ENCODE results near the gene HSPA12B. TPM values are rescaled to one million over a fixed set of nuclear protein-coding genes. Genes with fewer than 3 reads are reported as not detected.

HSPA12B gene
- total and polyA plus RNA-seq, 2 of the 4 experiments (the other 2 are of a cell fraction): not detected

GRCh38 chr20:3785240-3786125, 53.0 kb downstream of the HSPA12B start:
- intact Hi-C loops (cut with micrococcal nuclease) (loop anchor here (1.0 to 5.0 kb wide), 6 partner anchors 35 to 287 kb away; partner anchors contain the start of genes AP5S1 and MAVS), dilution Hi-C loops (cut with HindIII; ENCODE audit: low sequenced_read_pairs, unreplicated experiment) (no loop called here), in situ Hi-C loops (cut with MboI; ENCODE audit: low sequenced_read_pairs) (loop anchor here (10.0 kb wide), 1 partner anchor 299 kb away; no protein-coding TSS in a partner anchor)
- no peak overlapping the region for H3K56ac ChIP-seq (ENCODE audit: extremely low read depth, insufficient read depth, low read length)
- peak overlapping the region; percentile 91 for H3K9ac ChIP-seq (ENCODE audit: low read depth, low read length)
- H4K8ac ChIP-seq (ENCODE audit: low read depth in 2 of 2, low read length in 2 of 2): peak overlapping the region in 1 of 2 experiments; percentile 76; a peak in 2 of 4 replicates
- H2BK5ac ChIP-seq (ENCODE audit: low read depth, low read length, poor library complexity, severe bottlenecking): peak overlapping the region; percentile 90
- ChIA-PET CTCF (interaction anchor here (1.1 to 2.6 kb wide), 5 partner anchors 10 to 47 kb away, joined by 4 to 18 read pairs (median 9); partner anchors contain the start of genes ADISSP, AP5S1 and CDC25B), POLR2A (ENCODE audit: unreplicated experiment) (interaction anchor here (0.5 to 0.6 kb wide), 2 partner anchors 24 to 108 kb away, joined by 3 to 8 read pairs; no protein-coding TSS in a partner anchor)
- 17% methylated on average over 44 of the region's 79 CpGs; no CpG with 5 or more reads in 1 of the 2 experiments for WGBS, 2 experiments (ENCODE audit: extremely low coverage in 2 of 2, insufficient read length in 1 of 2)
- H3K36me3 ChIP-seq (ENCODE audit: control insufficient read depth, insufficient read depth, low read length): peaks cover 11% of the 10 kb centered on the region
- H4K20me1 ChIP-seq (ENCODE audit: insufficient read depth, low read length): peaks cover 50% of the 10 kb centered on the region
- H2BK20ac ChIP-seq (ENCODE audit: low read depth, low read length): no peak overlapping the region
- H3K18ac ChIP-seq (ENCODE audit: low read depth, low read length): no peak overlapping the region
- H2AFZ ChIP-seq (replicated peaks; ENCODE audit: low read length, poor library complexity): peak overlapping the region; percentile 90
- peak overlapping the region; percentile 92 for H3K27ac ChIP-seq (ENCODE audit: insufficient read depth, low read length)
- no peak overlapping the region for H2BK15ac ChIP-seq (ENCODE audit: low read depth, low read length)
- BruUV-seq (replicated peaks): no TSS peak
- peak overlapping the region; percentile 99 for H3K4me2 ChIP-seq (ENCODE audit: low read depth, low read length)
- peak overlapping the region; percentile 61 for H3K23ac ChIP-seq (ENCODE audit: low read depth, low read length)
- no peak overlapping the region for H2BK120ac ChIP-seq (ENCODE audit: low read depth, low read length)
- no peaks in the 10 kb centered on the region for H3K9me3 ChIP-seq (ENCODE audit: control insufficient read depth, insufficient read depth, low read length)
- ATAC-seq (ENCODE audit: low read depth): no peak; the same call in none of the 2 replicates
- H3K4me1 ChIP-seq (ENCODE audit: control insufficient read depth, insufficient read depth, low read length): peaks cover 16% of the 10 kb centered on the region
- peak overlapping the region; percentile 96 for H3K4me3 ChIP-seq (ENCODE audit: insufficient read depth, low read depth, low read length)
- no peaks in the 10 kb centered on the region for H3K27me3 ChIP-seq (ENCODE audit: control insufficient read depth, insufficient read depth, low read length)
- H4K91ac ChIP-seq (ENCODE audit: insufficient read depth, low read depth, low read length): peak overlapping the region; percentile 39; the same call in 1 of the 2 replicates
- no peak for DNase-seq
- peak overlapping the region; percentile 96; the same call in 1 of the 2 replicates for H2AK5ac ChIP-seq (ENCODE audit: low read depth, low read length)
- H3K14ac ChIP-seq (replicated peaks; ENCODE audit: low read depth, low read length): peak overlapping the region; percentile 81; the same call in 1 of the 2 replicates
- H3K9me1 ChIP-seq (ENCODE audit: insufficient read depth, low read length): peaks cover 12% of the 10 kb centered on the region
- peaks cover 7 to 40% of the 10 kb centered on the region in 2 experiments; a peak in 3 of 4 replicates for H3K79me1 ChIP-seq (ENCODE audit: low read depth in 1 of 2, low read length in 2 of 2)
- H2AK9ac ChIP-seq (replicated peaks; ENCODE audit: low read depth, low read length, poor library complexity): peak overlapping the region; percentile 95
- H4K5ac ChIP-seq (ENCODE audit: low read depth, low read length): no peak overlapping the region; the same call in 1 of the 2 replicates
- H3K4ac ChIP-seq (ENCODE audit: low read depth, low read length): peak overlapping the region; percentile 89
- TF ChIP-seq SMC3 (IDR thresholded peaks at IDR 0.05; ENCODE audit: low read depth, low read length) (no peak), RFX5 (IDR thresholded peaks at IDR 0.05; ENCODE audit: low read depth, low read length) (no peak), RCOR1 (IDR thresholded peaks at IDR 0.05; ENCODE audit: insufficient replicate concordance, low read length) (no peak), MAZ (IDR thresholded peaks at IDR 0.05; ENCODE audit: borderline replicate concordance, low read depth, low read length) (no peak), BHLHE40 (IDR thresholded peaks at IDR 0.05; ENCODE audit: low read depth, low read length) (no peak), CHD1 (IDR thresholded peaks at IDR 0.05; ENCODE audit: low read depth, low read length) (no peak), NFE2L2 (IDR thresholded peaks at IDR 0.05; ENCODE audit: low read depth, low read length) (no peak), MAFK (IDR thresholded peaks at IDR 0.05; ENCODE audit: low read depth, low read length) (no peak), MXI1 (IDR thresholded peaks at IDR 0.05; ENCODE audit: borderline replicate concordance, low read depth, low read length) (no peak), CTCF (conservative IDR thresholded peaks at IDR 0.05; ENCODE audit: low read depth, low read length) (no peak)
- TF ChIP-seq, protein P1, sequence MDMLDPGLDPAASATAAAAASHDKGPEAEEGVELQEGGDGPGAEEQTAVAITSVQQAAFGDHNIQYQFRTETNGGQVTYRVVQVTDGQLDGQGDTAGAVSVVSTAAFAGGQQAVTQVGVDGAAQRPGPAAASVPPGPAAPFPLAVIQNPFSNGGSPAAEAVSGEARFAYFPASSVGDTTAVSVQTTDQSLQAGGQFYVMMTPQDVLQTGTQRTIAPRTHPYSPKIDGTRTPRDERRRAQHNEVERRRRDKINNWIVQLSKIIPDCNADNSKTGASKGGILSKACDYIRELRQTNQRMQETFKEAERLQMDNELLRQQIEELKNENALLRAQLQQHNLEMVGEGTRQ (IDR thresholded peaks at IDR 0.05; ENCODE audit: low read depth, low read length): no peak
- TF ChIP-seq, protein P2, sequence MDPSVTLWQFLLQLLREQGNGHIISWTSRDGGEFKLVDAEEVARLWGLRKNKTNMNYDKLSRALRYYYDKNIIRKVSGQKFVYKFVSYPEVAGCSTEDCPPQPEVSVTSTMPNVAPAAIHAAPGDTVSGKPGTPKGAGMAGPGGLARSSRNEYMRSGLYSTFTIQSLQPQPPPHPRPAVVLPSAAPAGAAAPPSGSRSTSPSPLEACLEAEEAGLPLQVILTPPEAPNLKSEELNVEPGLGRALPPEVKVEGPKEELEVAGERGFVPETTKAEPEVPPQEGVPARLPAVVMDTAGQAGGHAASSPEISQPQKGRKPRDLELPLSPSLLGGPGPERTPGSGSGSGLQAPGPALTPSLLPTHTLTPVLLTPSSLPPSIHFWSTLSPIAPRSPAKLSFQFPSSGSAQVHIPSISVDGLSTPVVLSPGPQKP (IDR thresholded peaks at IDR 0.05; ENCODE audit: borderline replicate concordance, low read depth, low read length): no peak

Measured in IMR-90 (cell line).